HG02885 (cell line): ENCODE data around the gene TEX13B.
"Not testable (repeated sequence)": the region's sequence is repeated elsewhere in the genome, so short reads cannot be mapped to it uniquely, and the experiment has no call there.

Experiments used
- ATAC-seq: cut with Tn5 transposase; IDR thresholded peaks from one replicate; pipeline ENCODE4 v1.9.1; 2021; ENCODE audit warnings: mild to moderate bottlenecking; ENCODE audit not compliant: unreplicated experiment, poor library complexity

TEX13B gene

DNA sequence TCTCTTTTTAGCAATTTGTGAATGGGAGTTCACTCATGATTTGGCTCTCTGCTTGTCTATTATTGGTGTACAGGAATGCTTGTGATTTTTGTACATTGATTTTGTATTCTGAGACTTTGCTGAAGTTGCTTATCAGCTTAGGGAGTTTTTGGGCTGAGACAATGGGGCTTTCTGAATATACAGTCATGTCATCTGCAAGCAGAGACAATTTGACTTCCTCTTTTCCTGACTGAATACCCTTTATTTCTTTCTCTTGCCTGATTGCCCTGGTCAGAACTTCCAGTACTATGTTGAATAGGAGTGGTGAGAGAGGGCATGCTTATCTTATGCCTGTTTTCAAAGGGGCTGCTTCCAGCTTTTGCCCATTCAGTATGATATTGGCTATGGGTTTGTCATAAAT lies 26.8 kb downstream of the TEX13B start:
- ATAC-seq, result not testable (repeated sequence)

DNA sequence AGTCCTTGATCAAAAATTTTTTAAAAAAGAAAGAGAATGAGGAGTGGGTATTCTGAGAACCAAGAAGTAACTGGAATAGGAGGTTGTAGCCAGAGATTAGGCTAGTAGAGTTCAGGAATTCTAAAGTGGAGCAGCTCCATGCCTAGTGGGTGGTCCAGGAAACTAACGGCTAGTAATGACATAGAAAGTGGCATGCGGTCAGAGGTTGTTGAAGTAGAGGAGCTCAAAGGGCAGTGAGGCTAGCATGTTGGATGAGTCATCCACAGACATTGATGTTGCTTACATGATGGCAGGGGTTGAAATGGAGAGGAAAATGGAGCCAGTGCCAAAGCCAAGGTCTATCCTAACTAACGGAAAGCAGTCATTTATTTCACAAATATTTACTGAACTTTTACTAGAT lies 42.1 kb downstream of the TEX13B start:
- ATAC-seq, result no peak

DNA sequence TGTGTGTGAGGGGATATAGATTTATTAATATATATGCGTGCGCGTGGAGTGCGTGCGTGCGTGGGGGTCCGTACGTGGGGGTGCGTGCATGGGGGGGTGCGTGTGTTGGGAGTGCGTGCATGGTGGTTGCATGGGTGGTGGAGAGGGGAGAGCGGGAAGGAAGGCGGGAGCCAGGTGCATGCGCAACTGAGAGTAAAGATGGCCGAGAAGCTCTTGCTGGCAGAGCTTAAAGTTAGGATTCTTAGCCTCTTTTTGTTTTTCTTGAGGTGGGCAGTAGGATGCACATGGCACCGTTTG lies 45.8 kb downstream of the TEX13B start:
- ATAC-seq, result no peak

DNA sequence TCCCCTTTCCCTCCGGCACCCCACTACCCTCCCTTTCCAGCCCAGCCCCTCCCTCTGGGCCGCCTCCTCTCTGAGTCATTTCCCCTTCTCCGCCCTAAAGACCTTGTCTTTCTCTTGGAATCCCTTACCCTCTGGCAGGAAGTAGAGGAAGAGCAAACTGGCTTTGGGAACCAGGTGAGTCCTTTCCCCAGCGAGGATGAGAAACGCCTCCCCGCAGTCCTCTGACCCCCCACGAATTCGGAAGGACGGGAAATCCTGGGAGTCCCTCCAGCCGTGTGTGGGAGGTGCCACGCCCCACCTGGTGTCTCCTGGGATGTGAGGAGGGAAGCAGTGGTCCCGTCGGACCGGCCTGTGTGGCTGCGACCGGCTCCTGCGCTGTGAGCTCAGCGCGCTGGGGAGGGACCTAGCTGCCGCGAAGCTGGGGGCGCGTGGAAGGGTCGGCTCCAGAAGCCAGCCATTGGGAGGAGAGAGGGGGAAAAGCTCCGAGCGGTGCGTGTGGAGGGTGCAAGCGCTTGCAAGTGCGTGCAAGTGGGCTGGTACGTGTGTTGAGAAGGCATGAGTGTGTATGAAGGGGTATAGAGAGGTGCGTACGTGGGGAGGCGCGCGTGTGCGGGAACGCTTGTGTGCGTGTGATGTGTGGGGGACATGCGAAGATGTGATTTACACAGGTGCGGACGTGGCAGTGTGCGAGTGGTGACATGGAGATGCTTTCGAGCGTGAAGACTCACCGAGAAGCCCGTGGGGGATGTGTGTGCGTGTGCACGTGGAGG lies 46.3 kb downstream of the TEX13B start:
- ATAC-seq, result no peak

DNA sequence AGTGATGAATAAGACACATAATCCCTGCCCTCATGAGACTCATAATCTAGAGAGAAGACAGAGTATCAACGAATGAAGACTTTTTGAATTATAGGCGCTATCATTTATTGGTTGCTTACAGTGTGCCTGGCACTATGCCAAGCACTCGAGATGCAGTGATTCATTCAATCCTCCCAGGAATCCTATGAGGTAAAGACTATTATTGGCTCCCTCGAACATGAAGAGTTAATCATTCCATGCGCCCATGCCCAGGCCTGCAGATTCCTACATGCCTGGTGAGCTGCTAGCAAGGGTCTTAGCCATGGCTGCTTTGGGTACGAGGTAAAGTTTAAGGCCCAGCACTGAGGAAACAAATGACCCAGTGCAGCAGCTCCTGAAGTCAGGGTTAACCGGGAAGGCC lies 47.0 kb downstream of the TEX13B start:
- no peak for ATAC-seq

DNA sequence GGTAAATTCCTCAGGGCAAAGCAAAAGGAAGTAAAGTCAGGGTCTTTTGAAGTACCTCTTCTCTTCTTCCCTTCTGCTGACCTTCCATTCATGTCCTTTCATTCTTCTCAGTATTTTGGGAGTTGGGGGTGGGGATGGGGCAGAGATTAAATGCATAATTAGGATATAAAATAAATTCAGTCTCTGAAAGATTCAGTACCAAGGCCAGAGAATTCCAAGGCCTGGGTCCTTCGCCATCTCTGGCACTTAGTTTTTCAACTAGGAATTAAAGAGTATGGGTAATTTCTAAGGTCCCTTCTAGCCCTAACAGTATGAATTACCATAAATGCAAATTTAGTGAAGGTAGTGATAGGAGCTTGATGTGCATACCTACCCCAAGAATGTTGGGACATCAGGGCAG lies 47.9 kb downstream of the TEX13B start:
- no peak for ATAC-seq
